Neural progenitor cell (in vitro differentiated cells): ENCODE results near the gene ARFGAP1. TPM values are rescaled to one million over a fixed set of nuclear protein-coding genes. Genes with fewer than 3 reads are reported as not detected.

Source experiments
- DNase-seq: peaks from one replicate; pipeline ENCODE4 v3.0.0-alpha.2; 2016; ENCODE audit warnings: low spot score
- H2AFZ ChIP-seq: fragments of 200-600 bp; sonication (generic); replicated peaks from 2 replicates; pipeline ENCODE4 v1.6.1; 2016; ENCODE audit warnings: antibody characterized with exemption
- H3F3A ChIP-seq: fragments of 200-600 bp; sonication (generic); 2 replicates; pipeline ENCODE4 v1.6.1; 2016; ENCODE audit warnings: antibody characterized with exemption, low read depth
- H3K27ac ChIP-seq: fragments of 200-600 bp; sonication (generic); 2 replicates; pipeline ENCODE4 v1.5.1; 2016; ENCODE audit warnings: mild to moderate bottlenecking
- H3K27me3 ChIP-seq: fragments of 200-600 bp; sonication (generic); 2 replicates; pipeline ENCODE4 v1.6.1; 2016; ENCODE audit warnings: mild to moderate bottlenecking, moderate library complexity
- H3K36me3 ChIP-seq: fragments of 200-600 bp; sonication (generic); 2 replicates; pipeline ENCODE4 v1.5.1; 2016
- H3K4me1 ChIP-seq: fragments of 200-600 bp; sonication (generic); 2 replicates; pipeline ENCODE4 v1.6.1; 2016; ENCODE audit warnings: mixed run types
- H3K4me2 ChIP-seq: fragments of 200-600 bp; sonication (generic); 2 replicates; pipeline ENCODE4 v1.6.1; 2016
- H3K4me3 ChIP-seq: fragments of 200-600 bp; sonication (generic); 2 replicates; pipeline ENCODE4 v1.5.1; 2016
- H3K79me2 ChIP-seq: fragments of 200-600 bp; sonication (generic); 2 replicates; pipeline ENCODE4 v1.6.1; 2016; ENCODE audit warnings: low read depth
- H3K9ac ChIP-seq: fragments of 200-600 bp; sonication (generic); 2 replicates; pipeline ENCODE4 v1.6.1; 2016
- H3K9me3 ChIP-seq: fragments of 200-600 bp; sonication (generic); 2 replicates; pipeline ENCODE4 v1.5.1; 2016; ENCODE audit warnings: low read depth
- H4K20me1 ChIP-seq: fragments of 200-600 bp; sonication (generic); 2 replicates; pipeline ENCODE4 v1.6.1; 2016; ENCODE audit warnings: low read depth
- H3K27ac Mint-ChIP-seq: 3 replicates; pipeline ENCODE4 v1.8.0; 2021; ENCODE audit warnings: mixed read lengths
- H3K27me3 Mint-ChIP-seq: 2 replicates; pipeline ENCODE4 v1.8.0; 2022; ENCODE audit warnings: low read depth, mild to moderate bottlenecking, inconsistent platforms, moderate library complexity, mixed read lengths; ENCODE audit not compliant: insufficient read depth
- H3K36me3 Mint-ChIP-seq: 3 replicates; pipeline ENCODE4 v1.8.0; 2021; ENCODE audit warnings: mixed read lengths
- H3K4me1 Mint-ChIP-seq: 3 replicates; pipeline ENCODE4 v1.8.0; 2021; ENCODE audit warnings: mixed read lengths
- H3K4me3 Mint-ChIP-seq: 3 replicates; pipeline ENCODE4 v1.8.0; 2021; ENCODE audit warnings: mild to moderate bottlenecking, moderate library complexity, mixed read lengths
- H3K9me3 Mint-ChIP-seq: 3 replicates; pipeline ENCODE4 v1.8.0; 2020; ENCODE audit warnings: mixed read lengths
- CTCF ChIP-seq: fragments of 200-600 bp; sonication (generic); IDR thresholded peaks from 2 replicates; pipeline ENCODE4 v1.5.1; 2017; ENCODE audit warnings: antibody characterized with exemption, mild to moderate bottlenecking
- EZH2 ChIP-seq: fragments of 200-600 bp; sonication (generic); IDR thresholded peaks from 2 replicates; pipeline ENCODE4 v1.6.1; 2017; ENCODE audit warnings: antibody characterized with exemption, mild to moderate bottlenecking, moderate library complexity
- EZH2phosphoT487 ChIP-seq: fragments of 200-600 bp; sonication (generic); IDR thresholded peaks from 2 replicates; pipeline ENCODE4 v1.6.1; 2017; ENCODE audit warnings: antibody characterized with exemption
- total RNA-seq: library from RNA; depleted of rRNA; stranded (reverse); fragments of >200 nt; gene quantifications from 2 replicates; pipeline ENCODE4 v1.2.3, GENCODE V29; 2015; ENCODE audit warnings: low replicate concordance

Gene ARFGAP1
- total RNA-seq, 1 donor from 2014 or later: 43.7 TPM

- Mint-ChIP-seq H3K27me3 (peaks cover 12% of the 10 kb centered on the region), H3K9me3 (no peaks in the 10 kb centered on the region), H3K36me3 (peaks cover 7% of the 10 kb centered on the region), H3K27ac (peak overlapping the region; percentile 86), H3K4me1 (peaks cover 51% of the 10 kb centered on the region), H3K4me3 (no peak overlapping the region)
- no peak overlapping the region for H3K4me3 ChIP-seq
- H3K9me3 ChIP-seq: no peaks in the 10 kb centered on the region
- H3K4me1 ChIP-seq: peaks cover 3% of the 10 kb centered on the region
- no peaks in the 10 kb centered on the region for H3K27me3 ChIP-seq
- no peaks in the 10 kb centered on the region for H3F3A ChIP-seq
- no peak overlapping the region for H3K9ac ChIP-seq
- no peak for TF ChIP-seq EZH2phosphoT487
- TF ChIP-seq EZH2: no peak
- no peak for TF ChIP-seq CTCF
- H2AFZ ChIP-seq: no peak overlapping the region
- peaks cover 9% of the 10 kb centered on the region for H3K79me2 ChIP-seq
- no peaks in the 10 kb centered on the region for H3K36me3 ChIP-seq
- H3K27ac ChIP-seq: no peak overlapping the region
- H3K4me2 ChIP-seq: no peak overlapping the region
- peaks cover 7% of the 10 kb centered on the region for H4K20me1 ChIP-seq
- no peak for DNase-seq
These were observed 4.4 kb upstream of the ARFGAP1 start for GRCh38 chr20:63268256-63268655.

- H3K4me3 Mint-ChIP-seq: no peak overlapping the region
- H3K27me3 Mint-ChIP-seq: peaks cover 12% of the 10 kb centered on the region
- H3K4me1 ChIP-seq: peaks cover 9% of the 10 kb centered on the region
- no peak overlapping the region for H3K4me3 ChIP-seq
- no peaks in the 10 kb centered on the region for H3K27me3 ChIP-seq
- no peak overlapping the region for H3K4me2 ChIP-seq
- H3K36me3 Mint-ChIP-seq: peaks cover 7% of the 10 kb centered on the region
- H2AFZ ChIP-seq: no peak overlapping the region
- no peak overlapping the region for H3K9ac ChIP-seq
- no peaks in the 10 kb centered on the region for H3K36me3 ChIP-seq
- no peak for DNase-seq
- no peak overlapping the region for H3K27ac ChIP-seq
- no peak for TF ChIP-seq EZH2
- TF ChIP-seq CTCF: no peak
- TF ChIP-seq EZH2phosphoT487: no peak
- peak overlapping the region; percentile 91 for H3K27ac Mint-ChIP-seq
- H3K79me2 ChIP-seq: peaks cover 15% of the 10 kb centered on the region
- H3K4me1 Mint-ChIP-seq: peaks cover 56% of the 10 kb centered on the region
- H4K20me1 ChIP-seq: peaks cover 13% of the 10 kb centered on the region
- H3K9me3 ChIP-seq: no peaks in the 10 kb centered on the region
- peaks cover 2% of the 10 kb centered on the region for H3K9me3 Mint-ChIP-seq
- H3F3A ChIP-seq: no peaks in the 10 kb centered on the region
These were observed 3.8 kb upstream of the ARFGAP1 start for GRCh38 chr20:63268671-63269439.

GRCh38 chr20:63269724-63270123 is 2.9 kb upstream of the ARFGAP1 start:
- TF ChIP-seq EZH2phosphoT487 (no peak), CTCF (no peak), EZH2 (no peak)
- H3K27ac ChIP-seq: no peak overlapping the region
- H3K4me3 Mint-ChIP-seq: no peak overlapping the region
- peak overlapping the region; percentile 76 for H3K27ac Mint-ChIP-seq
- H3K9ac ChIP-seq: no peak overlapping the region
- H2AFZ ChIP-seq: no peak overlapping the region
- H3K9me3 Mint-ChIP-seq: peaks cover 2% of the 10 kb centered on the region
- H3K9me3 ChIP-seq: no peaks in the 10 kb centered on the region
- peaks cover 12% of the 10 kb centered on the region for H3K27me3 Mint-ChIP-seq
- DNase-seq: no peak
- H3F3A ChIP-seq: no peaks in the 10 kb centered on the region
- peaks cover 24% of the 10 kb centered on the region for H3K79me2 ChIP-seq
- peaks cover 50% of the 10 kb centered on the region for H3K4me1 Mint-ChIP-seq
- peaks cover 22% of the 10 kb centered on the region for H4K20me1 ChIP-seq
- H3K4me3 ChIP-seq: no peak overlapping the region
- no peaks in the 10 kb centered on the region for H3K36me3 ChIP-seq
- no peaks in the 10 kb centered on the region for H3K27me3 ChIP-seq
- H3K4me1 ChIP-seq: peaks cover 13% of the 10 kb centered on the region
- peaks cover 7% of the 10 kb centered on the region for H3K36me3 Mint-ChIP-seq
- no peak overlapping the region for H3K4me2 ChIP-seq
